Pons (tissue), 1 donor: ENCODE measurements around the gene ITGA3.

Experiments
- DNase-seq: peaks from one replicate; pipeline ENCODE4 v3.0.0-alpha.2; 2016; ENCODE audit warnings: low spot score

The ITGA3 gene

DNA sequence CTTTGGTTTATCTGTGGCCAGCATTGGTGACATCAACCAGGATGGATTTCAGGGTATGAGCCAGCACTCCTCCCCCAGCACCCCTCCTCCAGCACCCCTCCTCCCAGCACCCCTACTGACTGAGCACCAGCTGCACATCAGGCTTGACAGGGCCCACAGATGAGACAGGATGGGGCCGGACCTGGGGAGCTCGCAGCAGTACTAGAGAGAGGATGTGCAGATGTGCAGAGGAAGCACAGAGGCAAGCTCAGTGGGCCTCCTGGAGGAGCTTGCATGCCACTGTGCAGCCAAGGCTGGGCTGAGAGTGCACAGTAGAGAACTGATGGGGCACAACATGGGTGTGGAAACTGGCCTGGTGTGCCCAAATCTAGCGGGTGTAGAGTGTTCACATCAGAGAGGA, 16.2 kb downstream of the ITGA3 start:
- no peak for DNase-seq

DNA sequence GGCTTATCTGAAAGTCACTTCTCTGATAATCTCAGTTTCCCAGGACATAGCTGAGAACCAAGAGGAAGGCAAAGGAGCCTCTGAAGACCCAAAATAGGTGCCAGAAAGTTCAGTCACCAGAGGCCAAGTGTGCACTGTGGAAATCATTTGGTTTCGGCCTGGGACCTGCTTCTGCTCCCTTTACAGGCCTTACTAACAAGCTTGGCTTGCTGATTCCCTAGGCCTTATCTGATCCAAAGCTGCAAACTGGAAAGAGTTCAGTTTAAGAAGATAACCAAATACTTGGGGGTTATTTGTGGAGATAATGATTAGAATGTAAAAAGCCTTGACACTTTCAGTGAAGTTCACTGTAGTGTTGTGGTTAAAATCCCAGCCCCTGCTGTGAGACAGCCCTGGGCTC, 17.0 kb downstream of the ITGA3 start:
- DNase-seq = no peak

DNA sequence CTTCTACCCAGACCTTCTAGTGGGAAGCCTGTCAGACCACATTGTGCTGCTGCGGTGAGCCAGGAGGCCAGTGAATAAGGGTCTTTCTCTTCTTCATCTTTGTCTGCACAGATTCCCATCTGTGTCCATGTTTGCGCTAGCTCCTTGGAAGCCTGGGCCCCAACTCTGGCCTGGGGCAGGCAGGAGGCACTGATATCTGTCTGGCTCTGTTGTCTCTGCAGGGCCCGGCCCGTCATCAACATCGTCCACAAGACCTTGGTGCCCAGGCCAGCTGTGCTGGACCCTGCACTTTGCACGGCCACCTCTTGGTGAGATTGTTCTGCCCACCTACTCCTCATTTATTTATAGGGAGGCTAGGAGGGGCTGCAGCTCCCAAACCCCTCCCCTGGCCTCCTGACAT, 18.3 kb downstream of the ITGA3 start:
- DNase-seq = no peak

DNA sequence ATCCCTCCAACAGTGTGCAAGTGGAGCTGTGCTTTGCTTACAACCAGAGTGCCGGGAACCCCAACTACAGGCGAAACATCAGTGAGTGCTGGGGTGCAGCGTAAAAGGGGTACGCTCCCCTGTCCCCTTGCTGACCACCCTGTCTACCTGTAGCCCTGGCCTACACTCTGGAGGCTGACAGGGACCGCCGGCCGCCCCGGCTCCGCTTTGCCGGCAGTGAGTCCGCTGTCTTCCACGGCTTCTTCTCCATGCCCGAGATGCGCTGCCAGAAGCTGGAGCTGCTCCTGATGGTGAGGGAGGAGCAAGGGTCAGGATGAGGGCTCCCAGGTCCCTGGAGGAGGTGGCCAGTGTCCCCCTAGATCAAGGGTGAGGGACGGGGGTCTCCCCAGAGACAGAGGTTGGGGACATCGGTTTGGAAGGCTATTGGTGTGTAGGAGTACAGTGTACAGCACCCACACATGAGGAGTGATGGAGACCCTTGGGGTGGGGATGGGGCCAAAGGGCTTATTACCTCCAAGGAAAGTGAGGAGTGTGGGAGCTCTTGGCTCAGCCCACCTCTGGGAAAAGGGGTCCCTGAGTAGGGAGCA, 19.6 kb downstream of the ITGA3 start:
- DNase-seq = no peak

DNA sequence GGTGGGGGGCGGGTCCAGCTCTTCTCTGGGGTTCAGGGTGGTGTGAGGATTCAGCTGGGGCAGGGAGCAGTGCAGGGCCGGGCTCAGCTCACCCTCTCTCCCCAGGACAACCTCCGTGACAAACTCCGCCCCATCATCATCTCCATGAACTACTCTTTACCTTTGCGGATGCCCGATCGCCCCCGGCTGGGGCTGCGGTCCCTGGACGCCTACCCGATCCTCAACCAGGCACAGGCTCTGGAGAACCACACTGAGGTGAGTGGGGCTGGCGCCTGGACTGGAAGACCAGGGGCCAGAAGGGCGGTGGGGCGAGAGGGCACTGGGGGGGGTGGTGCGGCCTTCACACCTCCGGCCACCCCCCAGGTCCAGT, 20.3 kb downstream of the ITGA3 start:
- no peak for DNase-seq

DNA sequence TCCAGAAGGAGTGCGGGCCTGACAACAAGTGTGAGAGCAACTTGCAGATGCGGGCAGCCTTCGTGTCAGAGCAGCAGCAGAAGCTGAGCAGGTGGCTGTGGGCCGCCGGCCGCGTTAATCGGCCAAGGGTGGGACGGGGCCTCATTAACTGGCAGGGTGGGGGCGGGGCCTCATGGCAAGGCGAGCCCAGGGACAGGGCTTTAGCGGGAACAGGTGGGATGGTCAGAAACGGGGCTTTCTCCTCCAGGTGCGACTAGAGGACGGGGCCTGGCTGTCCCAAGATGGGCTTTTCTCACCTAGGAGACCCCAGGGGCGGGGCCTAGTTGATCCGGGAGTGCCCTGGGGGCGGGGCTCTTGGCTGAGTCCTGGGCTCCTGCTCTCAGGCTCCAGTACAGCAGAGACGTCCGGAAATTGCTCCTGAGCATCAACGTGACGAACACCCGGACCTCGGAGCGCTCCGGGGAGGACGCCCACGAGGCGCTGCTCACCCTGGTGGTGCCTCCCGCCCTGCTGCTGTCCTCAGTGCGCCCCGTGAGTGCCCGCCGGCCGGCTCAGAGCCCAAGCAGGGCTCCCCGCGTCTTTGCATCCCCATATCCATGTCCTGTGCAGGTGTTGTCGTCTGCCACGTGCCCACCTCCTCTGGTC, 20.8 kb downstream of the ITGA3 start:
- DNase-seq = no peak

DNA sequence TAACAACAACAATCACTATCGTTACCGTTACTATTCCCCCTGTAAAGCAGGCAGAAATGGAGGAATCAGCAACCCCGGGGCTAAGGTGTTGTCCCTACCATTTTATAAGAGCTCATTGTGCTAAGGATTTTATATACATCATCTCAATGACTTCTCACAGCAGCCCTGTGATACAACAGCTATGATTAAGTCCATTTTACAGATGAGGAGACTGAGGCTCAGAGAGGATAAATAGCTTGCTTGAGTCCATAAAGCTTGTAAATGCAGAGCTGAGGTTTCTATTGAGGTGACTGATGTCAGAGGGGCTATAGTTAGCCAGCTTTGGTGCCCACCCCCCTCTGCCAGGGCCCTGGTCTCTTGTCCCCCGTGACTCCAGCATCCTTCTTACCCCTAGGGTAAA, 22.5 kb downstream of the ITGA3 start:
- no peak for DNase-seq

DNA sequence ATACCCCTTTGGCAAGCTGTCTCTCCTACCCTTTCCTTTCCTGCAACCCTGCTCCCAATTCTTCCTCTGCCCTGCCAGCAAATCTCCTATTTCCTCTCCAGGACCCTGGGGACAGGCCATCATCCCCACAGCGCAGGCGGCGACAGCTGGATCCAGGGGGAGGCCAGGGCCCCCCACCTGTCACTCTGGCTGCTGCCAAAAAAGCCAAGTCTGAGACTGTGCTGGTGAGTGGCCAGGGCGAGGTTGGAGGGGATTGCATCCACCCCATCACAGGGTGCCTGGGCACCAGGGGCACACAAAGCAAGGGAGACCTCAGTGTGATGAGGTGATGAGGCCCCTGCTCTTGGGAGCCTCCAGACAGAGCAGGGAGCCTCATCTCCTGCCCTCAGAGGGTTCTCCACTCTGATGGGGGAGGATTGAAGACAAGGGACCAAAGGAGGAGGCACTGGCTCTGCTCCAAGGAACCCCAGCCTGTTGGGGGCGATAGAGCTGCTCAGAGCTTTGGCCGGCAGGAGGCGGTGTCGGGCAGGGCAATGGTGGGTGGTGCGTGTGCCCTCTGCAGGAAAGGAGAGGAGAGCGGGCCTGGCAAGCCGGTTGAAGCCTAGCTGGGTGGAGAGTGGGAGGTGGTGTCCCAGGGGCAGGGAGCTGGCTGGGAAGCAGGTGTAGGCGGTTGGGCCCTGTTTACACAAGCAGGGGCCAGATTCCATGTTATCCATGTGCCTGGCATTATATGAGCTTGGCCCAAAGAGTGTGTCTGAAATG, 23.6 kb downstream of the ITGA3 start:
- DNase-seq = no peak

DNA sequence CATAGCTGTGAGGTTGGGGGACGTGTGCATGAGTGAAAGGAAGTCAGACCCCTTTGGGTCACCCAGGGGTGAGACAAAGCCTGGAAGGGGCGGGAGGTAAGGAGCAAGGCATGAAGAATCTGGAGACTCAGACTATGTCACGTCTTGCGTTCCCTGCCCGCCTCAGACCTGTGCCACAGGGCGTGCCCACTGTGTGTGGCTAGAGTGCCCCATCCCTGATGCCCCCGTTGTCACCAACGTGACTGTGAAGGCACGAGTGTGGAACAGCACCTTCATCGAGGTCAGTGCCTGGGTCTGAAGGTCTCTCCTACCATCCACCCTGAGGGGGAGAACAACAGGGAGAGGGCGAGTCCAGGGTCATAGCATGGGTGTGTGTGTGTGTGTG, 24.2 kb downstream of the ITGA3 start:
- DNase-seq = no peak

DNA sequence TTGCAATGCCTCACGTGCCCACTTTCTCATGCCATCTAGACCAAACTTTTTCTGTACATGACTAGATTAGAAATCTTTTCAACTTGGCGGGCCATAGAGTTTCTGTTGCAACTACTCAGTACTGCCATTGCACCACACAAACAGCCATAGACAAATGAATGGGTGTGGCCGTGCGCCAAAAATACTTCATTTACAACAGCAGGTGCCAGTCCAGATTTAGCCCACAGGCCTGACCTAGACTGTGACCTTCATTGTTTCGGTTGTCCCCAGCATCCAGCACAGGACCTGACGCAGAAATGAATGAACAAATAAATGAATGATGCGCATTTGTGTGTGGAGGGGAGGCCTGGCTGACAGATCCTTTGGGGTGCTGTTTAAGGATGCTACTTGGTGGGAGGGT, 24.9 kb downstream of the ITGA3 start:
- DNase-seq = no peak

DNA sequence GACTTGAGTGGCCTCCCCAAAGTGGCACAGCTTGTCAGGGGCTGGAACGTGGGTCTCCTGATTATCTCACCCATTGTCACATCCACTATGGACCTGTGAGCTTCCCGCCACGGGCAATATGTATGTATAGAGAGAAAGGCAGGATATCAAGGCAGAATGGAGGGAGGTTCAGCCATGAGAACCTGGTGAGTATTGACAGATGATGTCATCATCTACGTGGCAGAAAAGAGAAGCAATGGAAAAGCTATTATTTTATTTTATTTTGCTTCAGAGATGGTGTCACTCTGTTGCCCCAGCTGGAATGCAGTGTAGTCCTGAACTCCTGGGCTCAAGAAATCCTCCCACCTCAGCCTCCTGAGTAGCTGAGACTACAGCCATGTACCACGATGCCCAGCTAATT, 25.8 kb downstream of the ITGA3 start:
- no peak for DNase-seq

DNA sequence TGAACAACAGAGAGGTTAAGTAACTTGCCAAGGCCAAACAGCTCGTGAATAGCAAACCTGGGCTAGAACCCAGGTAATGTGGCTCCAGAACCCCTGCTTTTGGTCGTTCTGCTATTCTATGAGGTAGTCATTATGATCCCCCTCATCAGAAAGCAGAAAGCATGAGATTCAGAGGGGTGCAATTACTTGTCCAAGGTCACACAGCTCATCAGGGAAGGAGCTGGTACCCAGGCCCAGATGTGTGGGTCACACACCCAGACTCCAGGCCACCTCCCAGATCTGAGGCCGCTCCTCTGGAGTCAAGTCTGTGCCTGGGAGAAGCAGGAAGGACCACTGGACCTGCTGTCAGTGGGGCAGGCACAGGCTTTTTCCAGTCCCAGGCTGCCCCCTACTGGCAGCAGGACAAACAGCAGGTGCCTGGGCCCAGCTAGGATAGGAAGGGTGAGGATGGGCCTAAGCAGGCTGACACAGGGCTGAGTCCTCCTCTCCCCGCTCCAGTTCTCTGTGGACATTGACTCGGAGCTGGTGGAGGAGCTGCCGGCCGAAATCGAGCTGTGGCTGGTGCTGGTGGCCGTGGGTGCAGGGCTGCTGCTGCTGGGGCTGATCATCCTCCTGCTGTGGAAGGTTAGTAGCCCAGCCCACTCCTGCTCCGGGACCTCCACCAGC, 31.5 kb downstream of the ITGA3 start:
- DNase-seq = peak; percentile 22

DNA sequence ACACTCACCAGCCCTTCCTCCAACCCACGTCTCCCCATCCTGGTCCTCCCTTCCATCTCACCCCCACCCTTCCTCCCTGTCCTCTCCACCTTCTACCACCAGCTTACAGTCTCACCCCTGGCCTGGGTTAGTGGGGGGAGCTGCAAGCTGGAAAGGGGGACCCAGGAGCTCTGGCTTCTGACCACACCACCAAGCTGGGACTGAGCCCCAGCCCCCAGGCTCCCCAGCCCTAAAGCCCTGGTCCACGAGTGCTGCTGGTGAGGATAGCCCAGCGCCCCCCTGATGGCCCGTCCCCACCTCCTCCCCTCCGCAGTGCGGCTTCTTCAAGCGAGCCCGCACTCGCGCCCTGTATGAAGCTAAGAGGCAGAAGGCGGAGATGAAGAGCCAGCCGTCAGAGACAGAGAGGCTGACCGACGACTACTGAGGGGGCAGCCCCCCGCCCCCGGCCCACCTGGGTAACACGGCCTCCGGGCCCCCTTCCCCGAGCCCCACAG, 32.0 kb downstream of the ITGA3 start:
- no peak for DNase-seq

DNA sequence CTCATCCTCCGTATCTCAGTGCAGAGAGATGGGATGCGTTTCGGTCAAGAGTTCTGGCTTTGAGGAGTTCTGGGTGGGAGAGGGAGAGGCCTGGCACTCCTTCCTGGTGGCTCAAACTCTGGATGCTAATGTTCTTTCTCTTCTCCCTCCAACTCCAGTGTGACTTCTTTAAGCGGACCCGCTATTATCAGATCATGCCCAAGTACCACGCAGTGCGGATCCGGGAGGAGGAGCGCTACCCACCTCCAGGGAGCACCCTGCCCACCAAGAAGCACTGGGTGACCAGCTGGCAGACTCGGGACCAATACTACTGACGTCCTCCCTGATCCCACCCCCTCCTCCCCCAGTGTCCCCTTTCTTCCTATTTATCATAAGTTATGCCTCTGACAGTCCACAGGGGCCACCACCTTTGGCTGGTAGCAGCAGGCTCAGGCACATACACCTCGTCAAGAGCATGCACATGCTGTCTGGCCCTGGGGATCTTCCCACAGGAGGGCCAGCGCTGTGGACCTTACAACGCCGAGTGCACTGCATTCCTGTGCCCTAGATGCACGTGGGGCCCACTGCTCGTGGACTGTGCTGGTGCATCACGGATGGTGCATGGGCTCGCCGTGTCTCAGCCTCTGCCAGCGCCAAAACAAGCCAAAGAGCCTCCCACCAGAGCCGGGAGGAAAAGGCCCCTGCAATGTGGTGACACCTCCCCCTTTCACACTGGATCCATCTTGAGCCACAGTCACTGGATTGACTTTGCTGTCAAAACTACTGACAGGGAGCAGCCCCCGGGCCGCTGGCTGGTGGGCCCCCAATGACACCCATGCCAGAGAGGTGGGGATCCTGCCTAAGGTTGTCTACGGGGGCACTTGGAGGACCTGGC, 33.3 kb downstream of the ITGA3 start:
- DNase-seq = no peak

DNA sequence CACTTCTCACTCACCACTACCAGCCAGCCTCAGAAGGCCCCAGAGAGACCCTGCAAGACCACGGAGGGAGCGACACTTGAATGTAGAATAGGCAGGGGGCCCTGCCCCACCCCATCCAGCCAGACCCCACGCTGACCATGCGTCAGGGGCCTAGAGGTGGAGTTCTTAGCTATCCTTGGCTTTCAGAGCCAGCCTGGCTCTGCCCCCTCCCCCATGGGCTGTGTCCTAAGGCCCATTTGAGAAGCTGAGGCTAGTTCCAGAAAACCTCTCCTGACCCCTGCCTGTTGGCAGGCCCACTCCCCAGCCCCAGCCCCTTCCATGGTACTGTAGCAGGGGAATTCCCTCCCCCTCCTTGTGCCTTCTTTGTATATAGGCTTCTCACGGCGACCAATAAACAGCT, 34.2 kb downstream of the ITGA3 start:
- no peak for DNase-seq

DNA sequence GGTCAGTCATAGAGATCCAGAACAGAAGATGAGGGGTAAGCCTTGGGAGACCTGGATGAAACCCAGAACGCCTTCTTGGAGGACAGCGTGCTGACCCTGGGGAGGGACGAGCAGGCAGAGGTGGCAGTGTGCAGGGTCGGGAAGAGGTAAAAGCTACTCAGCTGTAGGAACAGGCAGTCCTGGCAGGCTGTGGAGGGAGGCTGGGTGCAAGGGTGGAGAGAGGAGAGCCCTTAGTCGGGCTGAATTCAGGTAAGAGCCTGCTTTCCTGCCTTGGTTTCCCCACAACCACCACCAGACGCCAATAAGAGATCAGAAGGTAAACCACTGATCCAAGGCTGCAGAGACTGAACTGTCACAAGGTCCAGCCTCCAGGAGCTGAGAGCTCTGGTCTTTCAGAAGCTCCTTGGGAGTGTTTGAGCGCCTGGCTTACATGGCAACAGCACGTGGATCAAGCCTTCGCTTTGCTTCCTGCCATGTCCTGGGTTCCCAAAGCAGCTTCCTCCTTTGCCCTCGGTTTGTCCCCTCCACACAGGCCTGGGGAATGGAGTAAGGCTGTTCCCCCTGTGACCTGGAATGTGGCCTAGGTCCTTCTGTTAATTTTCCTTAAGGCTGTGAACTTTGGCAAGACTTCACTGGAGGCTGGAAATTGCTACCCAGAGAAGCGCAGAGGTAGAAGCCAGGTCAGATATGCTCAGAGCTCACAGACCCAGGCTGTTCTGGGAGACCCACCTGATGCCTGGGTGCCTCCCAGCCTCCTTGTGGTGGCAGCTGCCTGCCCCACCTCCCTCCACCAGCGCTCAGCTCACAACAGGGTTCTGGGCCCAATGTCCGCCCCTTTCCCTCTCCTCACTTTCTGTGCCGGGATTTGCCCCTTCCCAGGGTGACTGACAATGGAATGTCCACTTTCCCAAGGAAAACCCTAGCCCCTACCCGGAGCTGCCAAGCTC, 35.3 kb downstream of the ITGA3 start:
- no peak for DNase-seq

DNA sequence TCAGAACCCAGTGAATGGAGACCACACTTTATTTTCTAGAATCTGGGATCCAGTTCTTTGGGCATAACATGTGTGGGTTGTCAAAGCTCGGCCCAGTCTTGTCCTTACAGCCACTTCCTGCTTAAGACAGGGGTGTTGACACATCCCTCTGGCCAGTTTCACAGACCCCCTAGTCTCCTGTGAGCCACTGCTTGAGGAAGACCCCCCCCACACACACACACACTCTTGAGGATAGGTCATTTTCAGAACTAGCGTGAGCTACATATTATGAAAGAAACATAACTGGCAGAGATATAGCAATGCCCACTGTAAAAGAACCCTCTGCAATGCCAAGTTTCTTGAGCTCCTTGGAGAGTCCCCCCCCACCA, 36.0 kb downstream of the ITGA3 start:
- no peak for DNase-seq

DNA sequence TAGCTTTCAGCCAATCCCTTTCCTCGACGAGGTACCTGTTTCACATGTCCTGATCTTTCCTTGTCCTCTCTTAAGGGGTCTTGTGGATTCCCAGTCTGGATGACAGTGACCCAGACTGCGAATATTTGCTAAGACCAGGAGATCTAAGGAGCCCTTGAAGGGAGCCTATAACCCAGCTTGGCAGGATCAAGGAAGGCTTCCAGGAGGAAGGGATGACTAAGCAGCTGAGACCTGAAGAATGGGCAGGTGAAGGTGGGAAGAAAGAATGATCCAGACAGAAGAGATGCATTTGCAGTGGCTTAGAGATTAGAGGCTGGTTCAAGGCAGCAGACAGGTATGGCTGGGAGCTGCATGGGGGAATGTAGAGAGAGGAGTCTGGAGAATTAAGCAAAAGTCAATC, 37.3 kb downstream of the ITGA3 start:
- no peak for DNase-seq

DNA sequence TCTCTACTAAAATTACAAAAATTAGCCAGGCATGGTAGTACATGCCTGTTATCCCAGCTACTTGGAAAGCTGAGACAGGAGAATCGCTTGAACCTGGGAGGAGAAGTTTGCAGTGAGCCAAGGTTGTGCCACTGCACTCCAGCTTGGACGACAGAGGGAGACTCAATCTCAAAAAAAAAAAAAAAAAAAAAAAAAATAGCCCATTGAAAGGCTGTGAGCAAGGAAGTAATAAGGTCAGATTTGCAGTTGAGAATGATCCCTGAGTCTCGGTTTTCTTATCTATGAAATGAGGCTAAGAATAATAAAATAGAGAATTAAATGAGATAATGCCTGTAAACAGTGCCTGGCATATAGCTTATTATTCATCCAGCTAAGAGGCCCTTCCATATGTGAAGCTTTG, 37.9 kb downstream of the ITGA3 start:
- DNase-seq = no peak

DNA sequence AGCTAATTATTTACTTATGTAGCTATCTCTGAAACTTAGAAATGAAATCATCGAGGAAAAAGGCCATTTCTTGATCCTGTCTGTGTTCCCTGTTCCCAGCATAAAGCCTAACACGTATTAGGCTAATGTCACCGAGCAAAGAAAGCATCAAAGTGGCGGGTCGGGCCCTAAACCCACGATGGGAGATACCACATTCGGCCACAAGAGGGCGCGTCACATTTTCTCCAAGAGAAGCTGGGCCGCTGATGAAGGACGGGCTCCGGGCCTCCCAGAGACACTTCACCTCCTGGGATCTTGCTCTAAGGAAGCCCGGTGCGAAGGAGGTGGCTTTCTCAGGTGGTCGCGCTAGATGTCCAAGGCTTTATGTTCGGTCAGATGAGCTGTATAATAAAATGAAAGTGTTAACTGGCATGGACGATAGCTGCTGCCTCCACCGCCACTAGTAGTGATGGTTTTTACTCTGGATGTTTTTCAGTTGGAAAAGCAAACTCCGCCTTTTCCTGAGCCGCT, 38.4 kb downstream of the ITGA3 start:
- DNase-seq = peak; percentile 95
